Activated CD4-positive, alpha-beta T cell treated with anti-CD3 and anti-CD28 coated beads for 36 hours (primary cell): ENCODE measurements around the gene IQCF2. TPM values are rescaled to one million over a fixed set of nuclear protein-coding genes. Genes with fewer than 3 reads are reported as not detected.
A peak's percentile ranks its signal among the peaks of the same experiment; 100 is the strongest.

Experiments used
- ATAC-seq: fragments of 200-7000 bp; cut with Tn5 transposase; one replicate; pipeline ENCODE4 v1.10.0; 2021; ENCODE audit warnings: mild to moderate bottlenecking, moderate library complexity
- CTCF ChIA-PET: fragments of 350-600 bp; sonication (Branson Sonifier 250); formaldehyde crosslinking; loops from one replicate; lab custom pipeline; 2021; ENCODE audit warnings: antibody characterized with exemption; lab: Charles Lee
- POLR2A ChIA-PET: fragments of 350-600 bp; sonication (Branson Sonifier 250); formaldehyde crosslinking; loops from one replicate; lab custom pipeline; 2021; ENCODE audit warnings: antibody characterized with exemption, inconsistent platforms; lab: Charles Lee
- DNase-seq: peaks from one replicate; pipeline ENCODE4 v3.0.0-alpha.2; 2020
- H3K27ac Mint-ChIP-seq: one replicate; pipeline ENCODE4 v1.8.0; 2021; ENCODE audit warnings: mixed read lengths
- H3K27me3 Mint-ChIP-seq: one replicate; pipeline ENCODE4 v1.8.0; 2021; ENCODE audit warnings: mixed read lengths
- H3K36me3 Mint-ChIP-seq: one replicate; pipeline ENCODE4 v1.8.0; 2021; ENCODE audit warnings: low read depth, mixed read lengths
- H3K4me1 Mint-ChIP-seq: one replicate; pipeline ENCODE4 v1.8.0; 2021; ENCODE audit warnings: mixed read lengths
- H3K4me3 Mint-ChIP-seq: one replicate; pipeline ENCODE4 v1.8.0; 2021; ENCODE audit warnings: mild to moderate bottlenecking, moderate library complexity, mixed read lengths
- H3K9me3 Mint-ChIP-seq: one replicate; pipeline ENCODE4 v1.8.0; 2021; ENCODE audit warnings: low read depth, mixed read lengths
- intact Hi-C, 2 experiments: fragments of 100-400 bp; cut with DNase I in 1 of 2; cut with micrococcal nuclease in 1 of 2; formaldehyde crosslinking; loops; one replicate each; pipeline versions ENCODE4 v1.14.2 to v1.15.1; 2022 to 2024; cut with DNase I, micrococcal nuclease
- total RNA-seq, 2 experiments: library from RNA; stranded (reverse); gene quantifications; one replicate each; pipeline ENCODE4 v1.2.3, GENCODE V29; 2021

IQCF2 gene
- not detected for total RNA-seq

DNA sequence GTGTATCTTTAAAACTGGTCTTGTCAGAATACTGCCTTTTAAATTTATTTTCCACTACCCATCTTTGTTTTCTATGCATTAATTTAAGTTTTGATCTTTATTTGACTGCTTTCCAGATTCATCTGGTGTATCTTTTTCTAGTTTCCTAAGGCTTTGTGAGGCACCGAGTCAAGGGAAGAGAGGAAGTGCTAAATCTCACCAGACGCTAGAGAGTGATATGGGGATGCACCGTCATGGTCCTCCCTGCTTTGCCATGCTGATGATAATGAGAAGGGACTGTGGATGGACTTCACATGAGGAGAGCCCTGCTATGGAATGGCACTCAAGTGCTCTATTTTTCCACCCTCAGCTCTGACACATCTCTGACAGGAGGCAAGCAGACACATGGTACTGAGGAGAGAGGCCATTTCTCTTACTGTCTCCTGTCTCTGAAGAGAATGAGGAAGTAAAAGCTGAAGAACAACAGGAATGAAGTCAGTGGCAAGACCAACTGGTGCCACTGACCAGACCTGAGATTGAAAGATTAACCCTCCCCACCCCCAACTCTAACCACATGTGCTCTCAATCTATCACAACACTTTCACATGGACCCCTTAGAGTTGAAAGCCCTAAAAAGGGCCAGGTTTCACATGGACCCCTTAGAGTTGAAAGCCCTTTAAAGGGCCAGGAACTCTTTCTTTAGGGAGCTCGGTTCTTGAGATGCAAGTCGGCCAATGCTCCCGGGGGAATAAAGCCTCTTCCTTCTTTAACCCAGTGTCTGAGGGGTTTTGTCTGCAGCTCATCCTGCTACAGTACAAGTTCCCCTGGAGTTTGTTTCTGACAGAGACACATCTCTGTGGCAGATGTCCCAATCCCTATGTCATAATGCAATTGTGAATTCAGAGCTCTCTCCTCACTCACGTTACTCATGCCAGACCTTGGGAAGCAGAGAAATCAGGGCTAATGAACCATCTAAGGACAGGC, at the start of gene IQCF2:
Gene IQCF2, plus strand, starts transcription at position 913 of the 963 bp plus-strand sequence. CDS start 52 bp downstream, outside the sequence.
- Mint-ChIP-seq H3K4me1 (no peaks in the 10 kb centered on the region), H3K36me3 (no peaks in the 10 kb centered on the region), H3K9me3 (no peaks in the 10 kb centered on the region), H3K27me3 (peaks cover 7% of the 10 kb centered on the region), H3K27ac (no peak within 1 kb of the TSS), H3K4me3 (no peak within 1 kb of the TSS)
- DNase-seq = no peak
- ChIA-PET POLR2A (no interaction called here), CTCF (interaction anchor here (0.9 to 1.0 kb wide), 3 partner anchors 41 to 81 kb away, joined by 3 read pairs; partner anchors contain the start of gene RRP9)
- ATAC-seq = no peak
- intact Hi-C loops = no loop called here

DNA sequence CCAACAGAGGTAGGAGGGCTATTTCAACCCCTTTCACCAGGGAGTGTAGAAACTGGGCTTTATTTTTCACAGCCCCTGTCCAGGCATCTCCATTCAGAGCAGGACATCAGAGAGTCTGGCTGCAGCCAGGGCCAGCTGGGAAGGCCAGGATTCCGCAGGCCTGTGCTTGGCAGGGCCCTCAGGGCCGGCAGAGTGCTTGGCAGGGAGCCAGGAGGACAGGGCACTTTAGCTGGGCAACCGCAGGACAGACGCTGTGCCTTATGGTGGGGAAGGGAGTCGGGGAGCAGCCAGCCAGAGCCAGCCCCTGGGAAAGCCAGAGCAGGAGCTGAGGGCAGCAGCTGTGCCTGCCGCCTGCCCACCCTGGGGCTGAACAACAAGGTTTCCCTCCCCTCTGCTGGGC, 47.9 kb upstream of the IQCF2 start:
- POLR2A ChIA-PET = no interaction called here

DNA sequence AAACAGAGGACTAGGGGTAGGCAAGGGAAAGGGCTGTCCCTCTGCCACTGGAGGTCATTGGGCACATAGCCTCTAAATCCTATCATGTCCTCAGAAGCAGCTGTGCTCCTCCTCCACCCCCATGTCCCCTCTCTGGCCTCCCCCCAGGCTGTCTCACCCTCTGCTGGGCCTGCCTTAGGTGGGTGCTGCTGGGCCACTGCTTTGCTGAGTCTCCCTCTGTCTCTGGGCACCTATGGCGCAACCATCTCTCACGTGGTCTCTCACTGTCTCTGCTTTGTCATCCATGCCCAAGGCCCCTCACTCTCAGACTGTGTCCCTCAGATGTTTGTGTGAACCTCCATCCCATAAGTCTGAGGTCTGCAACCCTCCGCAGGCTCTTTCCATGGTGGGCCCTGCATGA, 47.4 kb upstream of the IQCF2 start:
- H3K27me3 Mint-ChIP-seq = peaks cover 10% of the 10 kb centered on the region
- DNase-seq = no peak
- H3K27ac Mint-ChIP-seq = no peak overlapping the region
- no peaks in the 10 kb centered on the region for H3K4me1 Mint-ChIP-seq
- POLR2A ChIA-PET = no interaction called here
- intact Hi-C loops = no loop called here
- CTCF ChIA-PET = interaction anchor here (1.4 kb wide), 1 partner anchor 14 kb away, joined by 4 read pairs; no protein-coding TSS in a partner anchor
- ATAC-seq = no peak
- H3K9me3 Mint-ChIP-seq = no peaks in the 10 kb centered on the region
- no peak overlapping the region for H3K4me3 Mint-ChIP-seq
- no peaks in the 10 kb centered on the region for H3K36me3 Mint-ChIP-seq

More for the DNA sequence above, 47.9 kb upstream of the IQCF2 start:
- DNase-seq (no peak), ATAC-seq (no peak)
- H3K4me3 Mint-ChIP-seq = no peak overlapping the region
- no peaks in the 10 kb centered on the region for H3K36me3 Mint-ChIP-seq
- CTCF ChIA-PET = interaction anchor here (1.4 kb wide), 1 partner anchor 14 kb away, joined by 4 read pairs; no protein-coding TSS in a partner anchor
- H3K4me1 Mint-ChIP-seq = no peaks in the 10 kb centered on the region
- H3K9me3 Mint-ChIP-seq = no peaks in the 10 kb centered on the region
- H3K27me3 Mint-ChIP-seq = peaks cover 7% of the 10 kb centered on the region
- no peak overlapping the region for H3K27ac Mint-ChIP-seq
- intact Hi-C loops = no loop called here

DNA sequence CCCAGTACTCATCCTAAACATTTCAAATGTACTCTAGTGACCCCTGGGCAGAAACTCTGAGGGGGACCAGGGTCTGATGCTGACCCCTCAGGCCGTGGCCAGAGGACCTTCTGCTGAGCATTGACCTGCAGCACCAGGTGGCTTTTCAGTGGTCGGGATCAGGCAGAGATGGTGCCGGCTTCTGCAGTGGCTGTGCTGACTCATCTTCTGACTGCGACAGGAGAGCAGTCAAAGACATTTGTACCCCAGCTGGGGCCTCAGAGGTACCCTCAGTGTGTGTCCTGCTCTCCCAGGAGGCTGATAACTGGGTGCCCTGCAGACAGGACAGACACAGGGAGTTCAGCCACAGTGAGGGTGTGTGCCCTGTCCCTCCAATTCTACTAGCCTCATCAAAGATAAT, 45.8 kb upstream of the IQCF2 start:
- no peak overlapping the region for H3K4me3 Mint-ChIP-seq
- no peak for ATAC-seq
- DNase-seq = no peak
- H3K27ac Mint-ChIP-seq = no peak overlapping the region
- ChIA-PET CTCF (interaction anchor here (0.8 kb wide), 1 partner anchor 972 kb away, joined by 3 read pairs; no protein-coding TSS in a partner anchor), POLR2A (no interaction called here)
- peaks cover 12% of the 10 kb centered on the region for H3K27me3 Mint-ChIP-seq
- intact Hi-C loops = no loop called here
- no peaks in the 10 kb centered on the region for H3K9me3 Mint-ChIP-seq
- no peaks in the 10 kb centered on the region for H3K4me1 Mint-ChIP-seq
- no peaks in the 10 kb centered on the region for H3K36me3 Mint-ChIP-seq

DNA sequence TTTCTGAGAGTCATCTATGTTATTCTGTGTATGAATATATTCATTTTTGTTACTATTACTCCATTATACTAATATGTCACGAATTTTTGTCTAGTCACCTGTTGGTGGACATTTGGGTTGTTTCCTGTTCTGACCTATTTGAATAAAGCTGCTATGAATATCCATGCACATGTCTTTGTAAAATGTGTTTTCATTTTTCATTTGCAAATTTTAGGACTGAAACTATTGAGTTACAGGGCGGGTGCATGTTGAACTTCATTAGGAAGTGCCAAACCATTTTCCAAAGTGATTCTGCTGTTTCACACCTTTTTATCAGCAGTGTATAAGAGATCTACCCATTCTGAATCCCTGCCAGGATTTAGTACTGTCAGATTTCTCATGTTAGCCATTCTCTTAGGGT, 44.7 kb upstream of the IQCF2 start:
- Mint-ChIP-seq H3K4me1 (no peaks in the 10 kb centered on the region), H3K27ac (no peak overlapping the region), H3K27me3 (peaks cover 14% of the 10 kb centered on the region), H3K4me3 (no peak overlapping the region), H3K9me3 (peaks cover 2% of the 10 kb centered on the region), H3K36me3 (no peaks in the 10 kb centered on the region)
- DNase-seq (no peak), ATAC-seq (no peak)
- intact Hi-C loops = no loop called here
- ChIA-PET CTCF (interaction anchor here (0.6 to 1.3 kb wide), 3 partner anchors 11 to 55 kb away, joined by 3 to 4 read pairs (median 4); no protein-coding TSS in a partner anchor), POLR2A (no interaction called here)

DNA sequence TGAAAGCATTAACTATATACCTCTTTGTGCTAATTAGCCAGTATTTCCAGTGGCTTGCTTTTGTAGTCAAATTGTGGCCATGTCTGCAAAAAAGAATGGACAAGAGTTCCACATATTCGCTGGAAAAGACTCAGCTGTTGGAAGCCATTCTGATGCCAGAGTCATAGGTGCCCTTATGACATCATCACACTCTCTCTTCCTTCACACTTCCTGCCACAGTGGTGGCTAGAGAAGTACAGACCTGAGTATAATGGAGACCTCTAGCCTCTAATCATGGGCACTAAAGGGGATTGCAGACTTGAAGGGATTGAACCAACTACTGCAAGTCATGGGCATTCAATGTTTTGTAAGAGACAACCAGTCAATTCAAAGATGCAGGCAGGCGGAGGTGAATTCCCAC, 44.0 kb upstream of the IQCF2 start:
- no peak overlapping the region for H3K4me3 Mint-ChIP-seq
- H3K36me3 Mint-ChIP-seq = no peaks in the 10 kb centered on the region
- intact Hi-C loops = no loop called here

DNA sequence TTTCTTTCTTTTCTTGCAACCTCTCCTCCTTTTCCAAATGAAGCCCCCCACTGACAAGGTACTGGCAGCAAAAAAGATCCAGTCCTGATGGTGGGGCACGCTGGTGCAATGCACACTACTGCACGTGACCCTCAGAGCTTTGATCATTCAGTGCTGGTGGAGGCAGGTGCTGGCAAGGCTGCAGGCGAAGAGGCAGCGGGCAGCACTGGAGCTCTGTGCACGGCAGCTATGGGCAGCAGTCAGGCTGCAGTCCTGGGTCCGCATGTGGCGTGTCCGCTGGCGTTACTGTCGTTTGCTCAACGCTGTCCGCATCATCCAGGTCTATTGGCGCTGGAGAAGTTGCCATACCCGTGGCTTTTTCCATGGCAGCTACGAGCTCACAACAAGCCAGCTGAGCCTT, 42.3 kb upstream of the IQCF2 start:
- no peaks in the 10 kb centered on the region for H3K36me3 Mint-ChIP-seq
- H3K27ac Mint-ChIP-seq = no peak overlapping the region
- POLR2A ChIA-PET = no interaction called here
- CTCF ChIA-PET = interaction anchor here (0.5 to 2.4 kb wide), 11 partner anchors 9 to 266 kb away, joined by 3 to 8 read pairs (median 5); no protein-coding TSS in a partner anchor
- peaks cover 22% of the 10 kb centered on the region for H3K27me3 Mint-ChIP-seq
- H3K4me1 Mint-ChIP-seq = peaks cover 4% of the 10 kb centered on the region
- ATAC-seq (no peak), DNase-seq (no peak)
- H3K4me3 Mint-ChIP-seq = no peak overlapping the region
- peaks cover 3% of the 10 kb centered on the region for H3K9me3 Mint-ChIP-seq
- intact Hi-C loops = no loop called here

More for the DNA sequence above, 44.0 kb upstream of the IQCF2 start:
- ChIA-PET POLR2A (no interaction called here), CTCF (interaction anchor here (0.6 to 1.3 kb wide), 2 partner anchors 11 to 56 kb away, joined by 3 to 4 read pairs; no protein-coding TSS in a partner anchor)
- ATAC-seq (peak; percentile 30), DNase-seq (no peak)
- H3K4me1 Mint-ChIP-seq = no peaks in the 10 kb centered on the region
- no peak overlapping the region for H3K27ac Mint-ChIP-seq
- peaks cover 15% of the 10 kb centered on the region for H3K27me3 Mint-ChIP-seq
- peaks cover 3% of the 10 kb centered on the region for H3K9me3 Mint-ChIP-seq

DNA sequence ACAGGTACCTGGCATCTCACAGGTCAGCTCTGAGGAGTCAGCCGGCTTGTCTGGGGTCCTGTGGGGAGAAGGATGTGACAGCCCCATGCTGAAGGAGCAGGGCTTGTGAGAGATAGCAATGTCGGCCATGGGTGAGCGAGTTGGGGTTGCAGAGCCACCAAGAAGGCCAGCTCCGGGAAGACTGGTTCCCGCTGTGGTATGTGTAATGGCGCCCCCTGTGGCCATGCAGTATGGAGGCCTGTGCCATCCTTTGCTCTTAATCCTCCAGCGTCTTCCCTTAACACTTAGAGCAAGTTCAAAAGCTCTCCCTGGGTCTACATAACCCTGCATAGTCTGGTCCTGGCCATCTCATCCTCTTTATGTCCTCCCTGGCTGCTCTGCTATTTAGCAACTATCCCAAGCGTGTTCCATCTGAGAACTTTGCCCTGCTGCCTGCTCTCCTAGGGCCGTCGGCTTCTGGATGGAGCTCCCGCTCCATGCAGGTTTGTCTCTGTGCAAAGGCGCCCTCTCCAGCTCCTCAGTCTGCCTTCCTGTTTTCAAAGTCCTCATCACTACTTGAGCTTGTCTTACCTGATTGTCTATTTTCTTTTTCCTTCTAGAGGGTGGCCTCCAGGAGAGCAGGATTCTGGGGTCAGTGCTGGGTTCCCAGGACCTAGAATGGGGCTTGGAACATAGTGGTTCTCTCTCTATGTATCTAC, 41.6 kb upstream of the IQCF2 start:
- intact Hi-C loops = no loop called here
- Mint-ChIP-seq H3K4me3 (no peak overlapping the region), H3K4me1 (peaks cover 4% of the 10 kb centered on the region), H3K27ac (no peak overlapping the region), H3K27me3 (peaks cover 25% of the 10 kb centered on the region), H3K9me3 (peaks cover 3% of the 10 kb centered on the region), H3K36me3 (no peaks in the 10 kb centered on the region)
- ATAC-seq (no peak), DNase-seq (peak; percentile 57)
- ChIA-PET CTCF (interaction anchor here (0.6 to 2.4 kb wide), 16 partner anchors 8 to 139 kb away, joined by 3 to 8 read pairs (median 4); no protein-coding TSS in a partner anchor), POLR2A (no interaction called here)

DNA sequence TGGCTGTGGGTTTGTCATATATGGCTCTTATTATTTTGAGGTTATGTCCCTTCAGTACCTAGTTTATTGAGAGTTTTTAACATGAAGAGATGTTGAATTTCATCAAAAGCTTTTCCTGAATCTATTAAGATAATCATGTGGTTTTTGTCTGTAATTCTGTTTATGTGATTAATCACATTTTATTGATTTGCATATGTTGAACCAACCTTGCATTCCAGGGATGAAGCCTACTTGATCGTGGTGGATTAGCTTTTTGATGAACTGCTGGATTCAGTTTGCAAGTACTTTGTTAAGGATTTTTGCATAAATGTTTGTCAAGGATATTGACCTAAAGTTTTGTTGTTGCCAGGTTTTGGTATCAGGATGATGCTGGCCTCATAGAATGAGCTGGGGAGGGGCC, 33.1 kb upstream of the IQCF2 start:
- ATAC-seq (no peak), DNase-seq (no peak)
- Mint-ChIP-seq H3K36me3 (no peaks in the 10 kb centered on the region), H3K4me3 (no peak overlapping the region), H3K27ac (no peak overlapping the region), H3K9me3 (peaks cover 17% of the 10 kb centered on the region), H3K4me1 (peaks cover 3% of the 10 kb centered on the region), H3K27me3 (peaks cover 21% of the 10 kb centered on the region)
- intact Hi-C loops = no loop called here
- ChIA-PET CTCF (interaction anchor here (0.6 to 1.1 kb wide), 4 partner anchors 9 to 142 kb away, joined by 3 to 8 read pairs (median 4); no protein-coding TSS in a partner anchor), POLR2A (no interaction called here)

DNA sequence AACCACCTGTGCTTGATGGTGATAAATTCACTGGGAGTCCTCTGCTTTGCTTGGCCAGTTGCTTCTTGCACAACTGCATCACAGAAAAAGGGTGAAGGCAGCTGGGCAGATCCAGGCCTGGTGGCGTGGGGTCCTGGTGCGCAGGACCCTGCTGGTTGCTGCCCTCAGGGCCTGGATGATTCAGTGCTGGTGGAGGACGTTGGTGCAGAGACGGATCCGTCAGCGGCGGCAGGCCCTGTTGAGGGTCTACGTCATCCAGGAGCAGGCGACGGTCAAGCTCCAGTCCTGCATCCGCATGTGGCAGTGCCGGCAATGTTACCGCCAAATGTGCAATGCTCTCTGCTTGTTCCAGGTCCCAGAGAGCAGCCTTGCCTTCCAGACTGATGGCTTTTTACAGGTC, 31.1 kb upstream of the IQCF2 start:
- ATAC-seq (no peak), DNase-seq (no peak)
- no peak overlapping the region for H3K27ac Mint-ChIP-seq
- H3K4me3 Mint-ChIP-seq = no peak overlapping the region
- POLR2A ChIA-PET = no interaction called here
- H3K36me3 Mint-ChIP-seq = no peaks in the 10 kb centered on the region
- H3K9me3 Mint-ChIP-seq = peaks cover 17% of the 10 kb centered on the region
- CTCF ChIA-PET = no interaction called here
- intact Hi-C loops = no loop called here
- no peaks in the 10 kb centered on the region for H3K4me1 Mint-ChIP-seq
- H3K27me3 Mint-ChIP-seq = peaks cover 27% of the 10 kb centered on the region

DNA sequence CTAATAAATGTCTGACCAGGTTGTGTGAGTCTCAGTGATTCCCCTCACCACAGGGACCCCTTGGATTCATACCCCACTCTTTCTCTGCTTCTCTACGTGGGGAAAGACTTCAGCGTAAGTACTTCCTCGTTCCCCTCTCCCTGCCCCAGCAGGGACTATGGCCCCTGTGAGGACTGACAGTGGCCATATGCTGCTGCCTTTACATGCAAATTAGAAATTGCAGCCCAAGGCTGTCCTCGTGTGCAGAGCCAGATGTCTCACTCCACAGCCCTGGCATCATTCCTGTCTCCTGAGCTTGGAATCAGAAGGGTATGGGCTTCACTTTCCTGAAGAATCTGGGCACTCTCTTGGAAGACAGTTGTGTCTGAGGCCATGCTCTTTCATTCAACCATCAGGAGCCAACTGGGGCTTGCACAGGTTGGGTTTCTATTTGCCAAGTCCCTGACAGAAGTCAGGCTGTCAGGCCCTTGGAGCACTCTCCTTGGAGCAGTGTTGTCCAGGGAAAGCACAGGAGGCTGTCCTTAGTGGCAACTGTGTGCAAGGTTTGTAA, 30.5 kb upstream of the IQCF2 start:
- no peak for ATAC-seq
- Mint-ChIP-seq H3K27ac (no peak overlapping the region), H3K4me3 (no peak overlapping the region), H3K4me1 (no peaks in the 10 kb centered on the region), H3K9me3 (peaks cover 17% of the 10 kb centered on the region), H3K36me3 (no peaks in the 10 kb centered on the region), H3K27me3 (peaks cover 25% of the 10 kb centered on the region)
- intact Hi-C loops = no loop called here
- POLR2A ChIA-PET = no interaction called here
- DNase-seq = no peak
- CTCF ChIA-PET = interaction anchor here (0.6 to 1.4 kb wide), 2 partner anchors 11 to 196 kb away, joined by 3 to 5 read pairs; no protein-coding TSS in a partner anchor
